CD4-positive, alpha-beta T cell treated with Interferon alpha-2 for 1 hour (primary cell): ENCODE data around the gene KCNMB1.

Experiments used
- DNase-seq, 2 donors: peaks; one replicate each; pipeline ENCODE4 v3.0.0-alpha.2; 2020 to 2022

The KCNMB1 gene

GRCh38 chr5:170388818-170389549 lies at the start of gene KCNMB1:
Gene KCNMB1, minus strand, starts transcription at chr5:170389367. Its CDS starts 3,920 bp downstream, at chr5:170385447.
- DNase-seq = no peak

- DNase-seq = no peak
These were observed 49.4 kb upstream of the KCNMB1 start for GRCh38 chr5:170438581-170438980.

GRCh38 chr5:170437621-170438375 lies 48.6 kb upstream of the KCNMB1 start:
- no peak for DNase-seq

- no peak for DNase-seq
These were observed 47.2 kb upstream of the KCNMB1 start for GRCh38 chr5:170436335-170436734.

- peak; percentile 43 to 55 for DNase-seq
These were observed 45.9 kb upstream of the KCNMB1 start for GRCh38 chr5:170434966-170435605.

GRCh38 chr5:170432669-170433068 lies 43.5 kb upstream of the KCNMB1 start:
- DNase-seq = no peak

- no peak for DNase-seq
These were observed 42.4 kb upstream of the KCNMB1 start for GRCh38 chr5:170431571-170431970.

- no peak for DNase-seq
These were observed 41.8 kb upstream of the KCNMB1 start for GRCh38 chr5:170430866-170431437.

- DNase-seq = no peak
These were observed 41.1 kb upstream of the KCNMB1 start for GRCh38 chr5:170430256-170430655.

- DNase-seq = no peak
These were observed 39.8 kb upstream of the KCNMB1 start for GRCh38 chr5:170429014-170429413.

GRCh38 chr5:170427672-170428236 lies 38.6 kb upstream of the KCNMB1 start:
- no peak for DNase-seq

- no peak for DNase-seq
These were observed 37.6 kb upstream of the KCNMB1 start for GRCh38 chr5:170426786-170427185.

GRCh38 chr5:170426149-170426767 lies 37.1 kb upstream of the KCNMB1 start:
- no peak for DNase-seq

- no peak for DNase-seq
These were observed 36.6 kb upstream of the KCNMB1 start for GRCh38 chr5:170425731-170426130.

GRCh38 chr5:170424629-170425028 lies 35.5 kb upstream of the KCNMB1 start:
- no peak for DNase-seq

GRCh38 chr5:170423692-170424091 lies 34.5 kb upstream of the KCNMB1 start:
- no peak for DNase-seq

GRCh38 chr5:170421826-170422225 lies 32.7 kb upstream of the KCNMB1 start:
- DNase-seq = no peak

- peak; percentile 59 to 65 for DNase-seq
These were observed 31.7 kb upstream of the KCNMB1 start for GRCh38 chr5:170420806-170421412.

GRCh38 chr5:170419643-170420042 lies 30.5 kb upstream of the KCNMB1 start:
- no peak for DNase-seq

GRCh38 chr5:170418736-170419135 lies 29.6 kb upstream of the KCNMB1 start:
- DNase-seq = no peak

- peak in 1 of 2 donors; percentile 14 for DNase-seq
These were observed 27.4 kb upstream of the KCNMB1 start for GRCh38 chr5:170416526-170416925.

- no peak for DNase-seq
These were observed 25.6 kb upstream of the KCNMB1 start for GRCh38 chr5:170414786-170415185.
